Right lobe of liver (tissue), 6 donors: ENCODE measurements around the gene ATP6V1C2. TPM values are rescaled to one million over a fixed set of nuclear protein-coding genes. Genes with fewer than 3 reads are reported as not detected.

ENCODE experiments used
- ATAC-seq, 4 donors: fragments of 200-7000 bp; cut with Tn5 transposase; one replicate each; pipeline ENCODE4 v1.9.1; 2020; ENCODE audit warnings: mild to moderate bottlenecking in 4 of 4, moderate library complexity in 4 of 4
- DNase-seq, 3 donors: peaks; one replicate each; pipeline ENCODE4 v3.0.0-alpha.2; 2020
- H3K27ac ChIP-seq, 3 donors: fragments of 200-600 bp; one replicate each; pipeline ENCODE4 v1.8.0; 2022
- H3K27me3 ChIP-seq, 2 donors: fragments of 200-600 bp; one replicate each; pipeline ENCODE4 v1.8.0; 2022
- H3K36me3 ChIP-seq, 4 donors: fragments of 200-600 bp; sonication (generic) in 1 of 4; one replicate each; pipeline versions ENCODE4 v1.5.1 to v1.8.0; 2017 to 2022; ENCODE audit warnings: control low read depth in 1 of 4
- H3K4me1 ChIP-seq, 4 donors: fragments of 200-600 bp; sonication (generic) in 1 of 4; one replicate each; pipeline versions ENCODE4 v1.5.1 to v1.8.0; 2017 to 2022; ENCODE audit warnings: control low read depth in 1 of 4
- H3K4me3 ChIP-seq, 3 donors: fragments of 200-600 bp; one replicate each; pipeline ENCODE4 v1.8.0; 2022
- H3K9me3 ChIP-seq, 4 donors: fragments of 200-600 bp; sonication (generic) in 1 of 4; one replicate each; pipeline versions ENCODE4 v1.5.1 to v1.8.0; 2017 to 2022; ENCODE audit warnings: control low read depth in 1 of 4
- POLR2A ChIP-seq: fragments of 450-650 bp; IDR thresholded peaks from one replicate; pipeline ENCODE4 v1.6.1; 2017; ENCODE audit warnings: antibody characterized with exemption, mild to moderate bottlenecking
- WGBS: methylation state at CpG from one replicate; pipeline ENCODE4 v1.1.6; 2018; ENCODE audit warnings: low coverage, low lambda C conversion rate; ENCODE audit not compliant: insufficient coverage; ENCODE audit errors: missing lambda C conversion rate; 5-methylcytosine and 5-hydroxymethylcytosine counted together
- intact Hi-C, 2 donors: fragments of 100-400 bp; cut with DNase I; formaldehyde crosslinking; loops; one replicate each; pipeline versions ENCODE4 v1.11.2 to v1.14.1; 2022
- total RNA-seq, 6 experiments: library from RNA; depleted of rRNA in 2 of 6; stranded (reverse); fragments of >200 nt in 2 of 6; fragmentation: NEBNext Ultra II Directional in 3 of 6; extraction: Animal tissue kit (Norgen Biotek cat#: 25700) in 3 of 6; gene quantifications; one replicate each; pipeline versions ENCODE4 v1.1.0 to v1.2.4, GENCODE V29; 2016 to 2023
- TF ChIP-seq, protein P1 (sequence below), 4 donors: fragments of 200-600 bp in 3 of 4; fragments of 450-650 bp in 1 of 4; IDR thresholded peaks; one replicate each; pipeline versions ENCODE4 v1.5.1 to v1.8.0; 2016 to 2022; ENCODE audit warnings: antibody characterized with exemption in 4 of 4, mild to moderate bottlenecking in 2 of 4
- donor health status: DM: no; HTN: yes; CAD: no.
- donor health status: DM: no; HTN: no; CAD: no.
- donor health status: DM: no; HTN: no; CAD: no.
- donor health status: DM: no; HTN: yes; CAD: no.
- donor health status: DM: no; HTN: yes; CAD: no.

ATP6V1C2 gene
- total RNA-seq, 6 experiments from 2014 or later = 0.12 to 0.22 TPM; not detected in 4

- no peaks in the 10 kb centered on the region for H3K4me1 ChIP-seq
- 43% methylated on average over 4 of the region's 4 CpGs for WGBS
- DNase-seq (no peak), ATAC-seq (no peak)
- H3K27me3 ChIP-seq = no peaks in the 10 kb centered on the region
- intact Hi-C loops = no loop called here
- H3K4me3 ChIP-seq = no peak overlapping the region
- no peak overlapping the region for H3K27ac ChIP-seq
- no peaks in the 10 kb centered on the region for H3K9me3 ChIP-seq
- TF ChIP-seq POLR2A = no peak
- TF ChIP-seq, protein P1, sequence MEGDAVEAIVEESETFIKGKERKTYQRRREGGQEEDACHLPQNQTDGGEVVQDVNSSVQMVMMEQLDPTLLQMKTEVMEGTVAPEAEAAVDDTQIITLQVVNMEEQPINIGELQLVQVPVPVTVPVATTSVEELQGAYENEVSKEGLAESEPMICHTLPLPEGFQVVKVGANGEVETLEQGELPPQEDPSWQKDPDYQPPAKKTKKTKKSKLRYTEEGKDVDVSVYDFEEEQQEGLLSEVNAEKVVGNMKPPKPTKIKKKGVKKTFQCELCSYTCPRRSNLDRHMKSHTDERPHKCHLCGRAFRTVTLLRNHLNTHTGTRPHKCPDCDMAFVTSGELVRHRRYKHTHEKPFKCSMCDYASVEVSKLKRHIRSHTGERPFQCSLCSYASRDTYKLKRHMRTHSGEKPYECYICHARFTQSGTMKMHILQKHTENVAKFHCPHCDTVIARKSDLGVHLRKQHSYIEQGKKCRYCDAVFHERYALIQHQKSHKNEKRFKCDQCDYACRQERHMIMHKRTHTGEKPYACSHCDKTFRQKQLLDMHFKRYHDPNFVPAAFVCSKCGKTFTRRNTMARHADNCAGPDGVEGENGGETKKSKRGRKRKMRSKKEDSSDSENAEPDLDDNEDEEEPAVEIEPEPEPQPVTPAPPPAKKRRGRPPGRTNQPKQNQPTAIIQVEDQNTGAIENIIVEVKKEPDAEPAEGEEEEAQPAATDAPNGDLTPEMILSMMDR (IDR thresholded peaks at IDR 0.05) = no peak
- no peaks in the 10 kb centered on the region for H3K36me3 ChIP-seq
These were observed 21.2 kb upstream of the ATP6V1C2 start for GRCh38 chr2:10700078-10700803.

DNA sequence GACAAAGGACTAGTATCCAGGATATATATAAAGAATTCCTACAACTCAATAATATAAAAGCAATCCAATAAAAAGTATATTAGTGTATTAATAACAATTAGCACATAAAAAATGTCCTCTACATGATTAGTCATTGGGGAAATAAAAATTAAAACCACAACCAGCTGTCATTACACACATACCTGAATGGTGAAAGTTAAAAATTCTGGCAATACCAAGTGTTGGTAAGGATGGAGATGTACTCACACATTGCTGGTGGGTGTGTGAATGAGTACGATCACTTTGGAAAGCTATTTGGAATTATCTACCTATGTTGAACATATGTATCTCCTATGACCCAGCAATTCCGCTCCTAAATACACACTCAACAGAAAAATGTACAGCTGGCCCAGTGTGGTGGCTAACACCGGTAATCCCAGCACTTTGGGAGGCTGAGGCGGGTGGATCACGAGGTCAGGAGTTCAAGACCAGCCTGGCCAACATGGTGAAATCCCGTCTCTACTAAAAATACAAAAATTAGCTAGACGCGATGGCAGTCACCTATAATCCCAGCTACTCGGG lies 17.3 kb upstream of the ATP6V1C2 start:
- no peaks in the 10 kb centered on the region for H3K4me1 ChIP-seq
- DNase-seq (peak in 1 of 3 donors; percentile 4), ATAC-seq (no peak)
- no peak overlapping the region for H3K4me3 ChIP-seq
- WGBS = 84% methylated on average over 5 of the region's 9 CpGs
- H3K9me3 ChIP-seq = no peaks in the 10 kb centered on the region
- intact Hi-C loops = no loop called here
- H3K27me3 ChIP-seq = no peaks in the 10 kb centered on the region
- TF ChIP-seq POLR2A = no peak
- no peak overlapping the region for H3K27ac ChIP-seq
- no peaks in the 10 kb centered on the region for H3K36me3 ChIP-seq

DNA sequence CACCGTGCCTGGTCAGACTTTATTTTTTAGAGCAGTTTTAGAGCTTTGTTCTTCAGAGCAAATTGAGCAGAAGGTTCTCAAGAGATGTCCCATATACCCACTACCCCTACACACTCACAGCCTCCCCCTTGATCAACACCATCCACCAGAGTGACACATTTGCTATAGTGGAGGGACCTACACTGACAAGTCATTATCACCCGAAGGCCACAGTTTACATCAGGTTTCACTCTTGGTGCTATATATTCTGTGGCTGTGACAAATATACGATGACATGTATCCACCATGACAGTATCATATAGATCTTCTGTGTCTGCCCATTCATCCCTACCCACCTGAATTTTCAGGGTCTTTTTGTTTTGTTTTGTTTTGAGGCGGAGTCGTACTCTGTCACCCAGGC lies 15.4 kb upstream of the ATP6V1C2 start:
- no peaks in the 10 kb centered on the region for H3K27me3 ChIP-seq
- no peak for ATAC-seq
- intact Hi-C loops = no loop called here
- H3K4me1 ChIP-seq = no peaks in the 10 kb centered on the region
- no peak overlapping the region for H3K4me3 ChIP-seq
- TF ChIP-seq POLR2A = no peak
- TF ChIP-seq, protein P1 (IDR thresholded peaks at IDR 0.05) = no peak
- H3K36me3 ChIP-seq = no peaks in the 10 kb centered on the region
- H3K9me3 ChIP-seq = no peaks in the 10 kb centered on the region
- no peak for DNase-seq
- WGBS = 93% methylated on average over 4 of the region's 5 CpGs
- no peak overlapping the region for H3K27ac ChIP-seq

- Histone ChIP-seq H3K36me3 (no peaks in the 10 kb centered on the region), H3K9me3 (no peaks in the 10 kb centered on the region), H3K27me3 (no peaks in the 10 kb centered on the region), H3K4me1 (no peaks in the 10 kb centered on the region), H3K4me3 (no peak overlapping the region), H3K27ac (no peak overlapping the region)
- no peak for TF ChIP-seq POLR2A
- intact Hi-C loops = no loop called here
- no peak for DNase-seq
- 43% methylated on average over 9 of the region's 10 CpGs for WGBS
- no peak for ATAC-seq
These were observed 13.6 kb upstream of the ATP6V1C2 start for GRCh38 chr2:10707831-10708230.

DNA sequence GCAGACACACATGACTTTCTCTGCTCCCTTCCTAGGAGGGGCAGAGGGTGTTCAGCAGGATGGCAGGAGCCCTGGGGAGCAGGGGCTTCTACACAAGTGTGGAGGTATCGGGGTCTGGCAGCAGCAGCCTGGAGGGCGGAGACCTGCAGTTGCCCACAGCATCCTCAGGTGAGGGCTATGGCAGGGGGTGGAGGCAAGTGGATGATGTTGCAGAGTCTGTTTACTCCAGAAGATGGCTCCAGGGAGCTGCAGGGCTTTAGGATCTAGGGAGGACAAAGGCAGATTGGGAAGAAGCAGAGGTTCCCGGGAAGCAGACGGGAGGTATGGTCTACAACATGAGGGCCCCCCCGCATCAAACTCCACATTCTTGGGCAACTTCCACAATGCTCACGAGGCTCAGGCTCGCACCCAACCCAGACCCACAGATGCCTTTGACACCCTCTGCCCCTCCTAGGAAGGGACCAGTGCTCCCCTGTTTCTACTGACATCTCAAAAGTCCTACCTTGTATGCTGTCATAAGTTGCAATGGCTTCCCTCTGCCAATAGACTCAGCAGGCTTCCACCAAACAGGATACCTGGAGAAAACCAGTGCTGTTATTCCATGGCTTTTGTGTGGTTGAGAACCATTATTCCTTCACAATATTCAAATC lies 12.0 kb upstream of the ATP6V1C2 start:
- Histone ChIP-seq H3K27me3 (no peaks in the 10 kb centered on the region), H3K4me1 (no peaks in the 10 kb centered on the region), H3K27ac (no peak overlapping the region), H3K4me3 (no peak overlapping the region), H3K36me3 (no peaks in the 10 kb centered on the region), H3K9me3 (no peaks in the 10 kb centered on the region)
- intact Hi-C loops = no loop called here
- 10% methylated on average over 2 of the region's 7 CpGs for WGBS
- DNase-seq = peak in 2 of 3 donors; percentile 33 to 46
- peak; percentile 78 to 89 (median 84) for ATAC-seq
- no peak for TF ChIP-seq POLR2A
- TF ChIP-seq, protein P1 (IDR thresholded peaks at IDR 0.05) = peak; percentile 38 to 54 (median 43)
